ENCODE data around the gene EML4. TPM values are rescaled to one million over a fixed set of nuclear protein-coding genes. Genes with fewer than 3 reads are reported as not detected.

The EML4 gene
- total RNA-seq, 1 experiment from 2014 or later, result 48.9 TPM

Other genes with a start within 250 kb of the EML4 start
- 5.7 and 7.1 TPM in 2 replicates for gene PKDCC, start 121.3 kb upstream of the EML4 start, total RNA-seq (2014; rRNA removed)
- gene COX7A2L, start 191.9 kb downstream of the EML4 start, total RNA-seq (2014; rRNA removed), result 138 and 166 TPM in 2 replicates